Measurements from ENCODE around the gene BPTF. TPM values are rescaled to one million over a fixed set of nuclear protein-coding genes. Genes with fewer than 3 reads are reported as not detected.
"Not testable (repeated sequence)": the region's sequence is repeated elsewhere in the genome, so short reads cannot be mapped to it uniquely, and the experiment has no call there.

The BPTF gene
- total RNA-seq, 1 donor from 2014 or later = 135 TPM

DNA sequence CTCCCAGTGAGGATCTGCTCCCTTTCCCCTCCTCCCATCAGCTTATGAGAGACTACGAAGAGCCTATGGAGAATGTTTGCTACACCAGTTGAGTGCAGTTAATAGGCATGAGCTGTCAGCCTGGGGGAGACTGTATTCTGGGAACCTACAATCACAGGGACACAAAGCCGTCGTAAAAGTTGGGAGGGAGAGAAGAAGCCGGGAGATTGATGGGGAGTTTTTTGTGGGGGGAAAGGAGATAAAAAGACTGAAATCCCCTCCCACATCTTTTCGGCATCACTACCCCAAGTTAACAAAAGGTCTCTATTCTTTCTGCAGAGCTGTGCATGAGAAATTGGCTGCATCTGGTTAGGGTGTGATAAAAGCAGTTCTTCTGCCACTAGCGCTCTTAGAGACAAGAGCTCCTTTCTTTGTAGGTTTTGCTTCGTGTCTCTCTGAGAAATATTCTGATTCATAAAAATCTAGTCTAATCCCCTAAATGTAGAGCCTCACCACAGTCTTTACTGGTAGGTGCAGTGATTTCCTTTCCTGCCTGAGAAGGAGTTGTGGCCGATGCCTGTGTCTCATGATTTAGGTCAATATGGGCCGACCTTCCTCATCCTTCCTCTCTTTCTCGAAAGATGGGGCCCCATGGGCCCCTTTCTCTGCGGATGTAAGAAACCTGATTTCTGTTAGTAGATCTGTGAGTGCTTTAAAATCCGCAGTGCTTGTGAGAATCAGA is 77.4 kb downstream of the BPTF start:
- Mint-ChIP-seq H3K36me3 (peaks cover 33% of the 10 kb centered on the region), H3K9me3 (no peaks in the 10 kb centered on the region), H3K27ac (peak overlapping the region; percentile 62), H3K27me3 (no peaks in the 10 kb centered on the region), H3K4me3 (peak overlapping the region; percentile 15), H3K4me1 (ENCODE audit: unreplicated experiment) (peaks cover 6% of the 10 kb centered on the region)
- TF ChIP-seq, protein P1, sequence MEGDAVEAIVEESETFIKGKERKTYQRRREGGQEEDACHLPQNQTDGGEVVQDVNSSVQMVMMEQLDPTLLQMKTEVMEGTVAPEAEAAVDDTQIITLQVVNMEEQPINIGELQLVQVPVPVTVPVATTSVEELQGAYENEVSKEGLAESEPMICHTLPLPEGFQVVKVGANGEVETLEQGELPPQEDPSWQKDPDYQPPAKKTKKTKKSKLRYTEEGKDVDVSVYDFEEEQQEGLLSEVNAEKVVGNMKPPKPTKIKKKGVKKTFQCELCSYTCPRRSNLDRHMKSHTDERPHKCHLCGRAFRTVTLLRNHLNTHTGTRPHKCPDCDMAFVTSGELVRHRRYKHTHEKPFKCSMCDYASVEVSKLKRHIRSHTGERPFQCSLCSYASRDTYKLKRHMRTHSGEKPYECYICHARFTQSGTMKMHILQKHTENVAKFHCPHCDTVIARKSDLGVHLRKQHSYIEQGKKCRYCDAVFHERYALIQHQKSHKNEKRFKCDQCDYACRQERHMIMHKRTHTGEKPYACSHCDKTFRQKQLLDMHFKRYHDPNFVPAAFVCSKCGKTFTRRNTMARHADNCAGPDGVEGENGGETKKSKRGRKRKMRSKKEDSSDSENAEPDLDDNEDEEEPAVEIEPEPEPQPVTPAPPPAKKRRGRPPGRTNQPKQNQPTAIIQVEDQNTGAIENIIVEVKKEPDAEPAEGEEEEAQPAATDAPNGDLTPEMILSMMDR (conservative IDR thresholded peaks at IDR 0.05) = no peak
- DNase-seq (ENCODE audit: extremely low spot score, unreplicated experiment) = no peak

DNA sequence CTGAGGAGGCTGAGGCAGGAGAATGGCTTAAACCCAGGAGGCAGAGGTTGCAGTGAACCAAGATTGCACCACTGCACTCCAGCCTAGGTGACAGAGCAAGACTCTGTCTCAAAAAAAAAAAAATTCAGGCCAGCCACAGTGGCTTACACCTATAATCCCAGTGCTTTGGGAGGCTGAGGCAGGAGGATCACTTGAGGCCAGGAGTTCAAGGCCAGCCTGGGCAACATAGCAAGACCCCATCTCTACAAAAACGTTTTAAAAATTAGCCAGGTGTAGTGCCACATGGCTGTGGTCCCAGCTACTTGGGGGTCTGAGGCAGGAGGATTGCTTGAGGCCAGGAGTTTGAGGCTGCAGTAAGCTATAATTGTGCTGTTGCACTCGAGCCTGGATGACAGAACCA is 80.0 kb downstream of the BPTF start:
- not testable (repeated sequence) for DNase-seq (ENCODE audit: extremely low spot score, unreplicated experiment); H3K4me1 Mint-ChIP-seq (ENCODE audit: unreplicated experiment); H3K4me3 Mint-ChIP-seq; H3K9me3 Mint-ChIP-seq; H3K27me3 Mint-ChIP-seq; H3K27ac Mint-ChIP-seq
- peaks cover 41% of the 10 kb centered on the region for H3K36me3 Mint-ChIP-seq

DNA sequence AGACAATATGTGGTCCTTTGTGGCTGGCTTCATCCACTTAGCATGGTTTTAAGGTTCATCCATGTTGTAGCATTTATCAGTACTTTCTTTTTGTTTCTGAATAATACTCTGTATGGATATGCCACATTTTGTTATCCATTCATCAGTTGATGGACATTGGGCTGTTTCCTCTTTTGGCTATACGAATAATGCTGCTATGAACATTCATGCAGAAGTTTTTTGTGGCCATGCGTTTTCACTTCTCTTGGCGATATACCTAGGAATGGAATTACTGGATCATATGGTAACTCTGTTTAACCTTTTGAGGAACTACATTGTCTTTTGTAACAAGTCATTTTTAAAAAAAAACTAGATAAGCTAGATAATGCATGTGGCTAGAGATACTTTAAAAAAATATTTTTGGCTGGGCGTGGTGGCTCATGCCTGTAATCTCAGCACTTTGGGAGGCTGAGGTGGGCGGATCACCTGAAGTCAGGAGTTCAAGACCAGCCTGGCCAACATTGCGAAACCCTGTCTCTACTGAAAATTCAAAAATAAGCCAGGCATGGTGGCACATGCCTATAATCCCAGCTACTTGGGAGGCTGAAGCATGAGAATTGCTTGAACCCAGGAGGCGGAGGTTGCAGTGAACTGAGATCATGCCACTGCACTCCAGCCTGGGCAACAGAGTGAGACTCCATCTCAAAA is 85.0 kb downstream of the BPTF start:
- H3K27me3 Mint-ChIP-seq; H3K4me3 Mint-ChIP-seq; H3K27ac Mint-ChIP-seq; H3K9me3 Mint-ChIP-seq; H3K4me1 Mint-ChIP-seq (ENCODE audit: unreplicated experiment); DNase-seq (ENCODE audit: extremely low spot score, unreplicated experiment): not testable (repeated sequence)
- peaks cover 43% of the 10 kb centered on the region for H3K36me3 Mint-ChIP-seq

DNA sequence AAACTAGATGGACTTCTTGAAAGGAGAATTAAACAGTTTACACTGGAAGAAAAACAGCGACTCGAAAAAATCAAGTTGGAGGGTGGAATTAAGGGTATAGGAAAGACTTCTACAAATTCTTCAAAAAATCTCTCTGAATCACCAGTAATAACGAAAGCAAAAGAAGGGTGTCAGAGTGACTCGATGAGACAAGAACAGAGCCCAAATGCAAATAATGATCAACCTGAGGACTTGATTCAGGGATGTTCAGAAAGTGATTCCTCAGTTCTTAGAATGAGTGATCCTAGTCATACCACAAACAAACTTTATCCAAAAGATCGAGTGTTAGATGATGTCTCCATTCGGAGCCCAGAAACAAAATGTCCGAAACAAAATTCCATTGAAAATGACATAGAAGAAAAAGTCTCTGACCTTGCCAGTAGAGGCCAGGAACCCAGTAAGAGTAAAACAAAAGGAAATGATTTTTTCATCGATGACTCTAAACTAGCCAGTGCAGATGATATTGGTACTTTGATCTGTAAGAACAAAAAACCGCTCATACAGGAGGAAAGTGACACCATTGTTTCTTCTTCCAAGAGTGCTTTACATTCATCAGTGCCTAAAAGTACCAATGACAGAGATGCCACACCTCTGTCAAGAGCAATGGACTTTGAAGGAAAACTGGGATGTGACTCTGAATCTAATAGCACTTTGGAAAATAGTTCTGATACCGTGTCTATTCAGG is 85.9 kb downstream of the BPTF start:
- no peak for DNase-seq (ENCODE audit: extremely low spot score, unreplicated experiment)
- Mint-ChIP-seq H3K27me3 (no peaks in the 10 kb centered on the region), H3K4me1 (ENCODE audit: unreplicated experiment) (peaks cover 9% of the 10 kb centered on the region), H3K36me3 (peaks cover 44% of the 10 kb centered on the region), H3K4me3 (no peak overlapping the region), H3K9me3 (no peaks in the 10 kb centered on the region), H3K27ac (no peak overlapping the region)
- TF ChIP-seq, protein P1 (conservative IDR thresholded peaks at IDR 0.05) = no peak

DNA sequence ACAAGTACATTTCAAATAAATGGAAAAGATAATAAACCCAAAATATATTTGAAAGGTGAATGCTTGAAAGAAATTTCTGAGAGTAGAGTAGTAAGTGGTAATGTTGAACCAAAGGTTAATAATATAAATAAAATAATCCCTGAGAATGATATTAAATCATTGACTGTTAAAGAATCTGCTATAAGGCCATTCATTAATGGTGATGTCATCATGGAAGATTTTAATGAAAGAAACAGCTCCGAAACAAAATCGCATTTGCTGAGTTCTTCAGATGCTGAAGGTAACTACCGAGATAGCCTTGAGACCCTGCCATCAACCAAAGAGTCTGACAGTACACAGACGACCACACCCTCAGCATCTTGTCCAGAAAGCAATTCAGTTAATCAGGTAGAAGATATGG is 86.8 kb downstream of the BPTF start:
- TF ChIP-seq, protein P1 (conservative IDR thresholded peaks at IDR 0.05) = no peak
- peaks cover 9% of the 10 kb centered on the region for H3K4me1 Mint-ChIP-seq (ENCODE audit: unreplicated experiment)
- H3K27ac Mint-ChIP-seq = no peak overlapping the region
- H3K4me3 Mint-ChIP-seq = no peak overlapping the region
- H3K27me3 Mint-ChIP-seq = no peaks in the 10 kb centered on the region
- no peak for DNase-seq (ENCODE audit: extremely low spot score, unreplicated experiment)
- no peaks in the 10 kb centered on the region for H3K9me3 Mint-ChIP-seq
- peaks cover 41% of the 10 kb centered on the region for H3K36me3 Mint-ChIP-seq

DNA sequence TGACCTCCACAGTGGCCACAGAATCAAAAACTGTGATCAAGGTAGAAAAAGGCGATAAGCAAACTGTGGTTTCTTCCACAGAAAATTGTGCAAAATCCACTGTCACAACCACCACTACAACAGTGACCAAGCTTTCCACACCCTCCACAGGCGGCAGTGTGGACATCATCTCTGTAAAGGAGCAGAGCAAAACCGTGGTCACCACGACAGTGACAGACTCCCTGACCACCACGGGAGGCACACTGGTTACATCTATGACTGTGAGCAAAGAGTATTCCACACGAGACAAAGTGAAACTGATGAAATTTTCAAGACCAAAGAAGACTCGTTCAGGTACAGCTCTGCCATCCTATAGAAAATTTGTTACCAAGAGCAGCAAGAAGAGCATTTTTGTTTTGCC is 87.4 kb downstream of the BPTF start:
- Mint-ChIP-seq H3K36me3 (peaks cover 38% of the 10 kb centered on the region), H3K27me3 (no peaks in the 10 kb centered on the region), H3K27ac (no peak overlapping the region), H3K4me3 (no peak overlapping the region), H3K9me3 (no peaks in the 10 kb centered on the region), H3K4me1 (ENCODE audit: unreplicated experiment) (peaks cover 9% of the 10 kb centered on the region)
- TF ChIP-seq, protein P1 (conservative IDR thresholded peaks at IDR 0.05) = no peak
- no peak for DNase-seq (ENCODE audit: extremely low spot score, unreplicated experiment)

Measured in type B pancreatic cell (in vitro differentiated cells).